Measurements from ENCODE around the gene CFAP43.

- TF ChIP-seq EZH2 (IDR thresholded peaks at IDR 0.05; ENCODE audit: borderline replicate concordance) (no peak), CTCF (IDR thresholded peaks at IDR 0.05; ENCODE audit: poor library complexity) (peak; percentile 84)
These were observed 110.5 kb downstream of the CFAP43 start, which contains the start of gene SFR1 for GRCh38 chr10:104121485-104122224.

Data from hepatocyte (in vitro differentiated cells).